SIG-M5 treated with dmso at 0.1 percent for 504 hours (cell line): ENCODE results near the gene RALGPS2.

Experiments
- DNase-seq: peaks from one replicate; lab custom pipeline; 2025; ENCODE audit not compliant: unreplicated experiment; lab: John Stamatoyannopoulos, UW

Gene RALGPS2

DNA sequence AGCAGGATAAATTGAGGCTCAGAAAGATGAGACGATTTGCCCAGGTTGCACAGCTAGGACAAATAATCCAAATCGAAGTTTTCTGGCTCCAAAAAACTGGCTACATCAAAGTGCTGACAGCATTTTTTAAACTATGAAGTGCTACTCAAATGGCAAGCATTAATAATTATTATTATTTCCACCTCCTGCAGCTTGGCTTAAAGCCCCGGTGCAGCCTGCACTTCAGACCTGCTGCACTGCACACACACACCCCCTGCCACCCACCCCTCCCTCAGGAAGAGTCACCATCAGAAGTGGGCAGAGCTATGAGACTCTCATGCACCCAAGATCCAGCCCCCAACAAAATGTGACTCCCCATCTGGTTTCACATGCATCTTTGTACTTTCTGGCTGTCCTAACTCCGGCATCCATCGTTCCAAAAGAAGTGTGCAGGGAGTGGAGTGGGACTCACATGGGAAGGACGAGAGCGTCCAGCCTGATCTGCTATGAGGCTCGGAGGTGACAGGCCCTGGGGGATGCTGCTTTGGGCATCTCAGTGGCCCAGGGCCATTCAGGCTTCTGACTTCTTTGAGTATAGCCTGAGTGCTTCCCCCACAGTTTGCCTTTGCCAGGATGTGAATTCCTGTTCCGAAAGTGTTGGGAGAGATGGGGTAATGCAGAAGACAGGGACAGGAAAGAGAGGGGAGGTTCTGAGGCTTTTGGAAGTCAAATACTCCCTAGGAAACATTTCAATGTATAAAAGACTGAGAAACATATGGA, 235.6 kb downstream of the RALGPS2 start:
- no peak for DNase-seq

GRCh38 chr1:178961331-178961730, 236.3 kb downstream of the RALGPS2 start:
- DNase-seq, result no peak

DNA sequence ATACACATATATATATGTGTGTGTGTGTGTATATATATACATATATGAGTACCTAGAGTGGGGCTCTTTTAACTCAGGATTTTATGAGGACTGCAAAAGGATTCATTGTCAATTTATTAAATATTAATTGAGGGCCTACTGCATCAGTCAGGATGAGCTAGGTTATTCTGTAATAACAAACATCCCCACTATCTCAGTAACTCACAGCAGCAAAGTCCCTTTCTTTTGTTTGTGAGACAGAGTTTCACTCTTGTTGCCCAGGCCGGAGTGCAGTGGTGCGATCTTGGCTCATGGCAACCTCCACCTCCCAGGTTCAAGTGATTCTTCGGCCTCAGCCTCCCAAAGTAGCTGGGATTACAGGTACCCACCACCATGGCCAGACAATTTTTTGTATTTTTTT, 236.8 kb downstream of the RALGPS2 start:
- DNase-seq, result no peak

GRCh38 chr1:178962853-178963711, 238.0 kb downstream of the RALGPS2 start:
- DNase-seq, result no peak

- no peak for DNase-seq
Observed at GRCh38 chr1:178964469-178965330, 239.7 kb downstream of the RALGPS2 start.

- DNase-seq, result no peak
Observed at GRCh38 chr1:178966312-178966711, 241.3 kb downstream of the RALGPS2 start.

GRCh38 chr1:178969226-178969987, 244.4 kb downstream of the RALGPS2 start:
- no peak for DNase-seq

- no peak for DNase-seq
Observed at GRCh38 chr1:178970184-178970583, 245.1 kb downstream of the RALGPS2 start.
